NCI-H748 treated with DMSO at 0.1 percent for 48 hours (cell line): ENCODE results near the gene TMEM178A.
"Not testable (repeated sequence)": the region's sequence is repeated elsewhere in the genome, so short reads cannot be mapped to it uniquely, and the experiment has no call there.

Experiments
- DNase-seq: peaks from one replicate; lab custom pipeline; 2025; lab: John Stamatoyannopoulos, UW

The TMEM178A gene

GRCh38 chr2:39665811-39666490, at the start of gene TMEM178A:
TSS of gene TMEM178A (plus strand) at chr2:39665917. CDS start at chr2:39665975, 58 bp downstream.
- no peak for DNase-seq

GRCh38 chr2:39618236-39618635, 47.5 kb upstream of the TMEM178A start:
- no peak for DNase-seq

- no peak for DNase-seq
These were observed 47.0 kb upstream of the TMEM178A start for GRCh38 chr2:39618736-39619135.

GRCh38 chr2:39620067-39620466, 45.6 kb upstream of the TMEM178A start:
- DNase-seq: no peak

- DNase-seq: no peak
These were observed 44.1 kb upstream of the TMEM178A start for GRCh38 chr2:39621596-39621995.

- DNase-seq: no peak
These were observed 42.9 kb upstream of the TMEM178A start for GRCh38 chr2:39622860-39623259.

GRCh38 chr2:39623917-39624316, 41.8 kb upstream of the TMEM178A start:
- DNase-seq: no peak

- no peak for DNase-seq
These were observed 40.4 kb upstream of the TMEM178A start for GRCh38 chr2:39625193-39625926.

GRCh38 chr2:39625927-39626270, 39.8 kb upstream of the TMEM178A start:
- no peak for DNase-seq

GRCh38 chr2:39628346-39628745, 37.4 kb upstream of the TMEM178A start:
- DNase-seq: not testable (repeated sequence)

GRCh38 chr2:39629646-39630045, 36.1 kb upstream of the TMEM178A start:
- DNase-seq: no peak

GRCh38 chr2:39631256-39631655, 34.5 kb upstream of the TMEM178A start:
- DNase-seq: no peak

- no peak for DNase-seq
These were observed 34.0 kb upstream of the TMEM178A start for GRCh38 chr2:39631718-39632117.

- DNase-seq: no peak
These were observed 32.8 kb upstream of the TMEM178A start for GRCh38 chr2:39632876-39633275.

- DNase-seq: no peak
These were observed 29.4 kb upstream of the TMEM178A start for GRCh38 chr2:39636306-39636705.

- no peak for DNase-seq
These were observed 27.1 kb upstream of the TMEM178A start for GRCh38 chr2:39638581-39638980.

- DNase-seq: no peak
These were observed 25.6 kb upstream of the TMEM178A start for GRCh38 chr2:39640107-39640506.

- DNase-seq: no peak
These were observed 25.0 kb upstream of the TMEM178A start for GRCh38 chr2:39640681-39641080.

- no peak for DNase-seq
These were observed 24.1 kb upstream of the TMEM178A start for GRCh38 chr2:39641635-39642034.

GRCh38 chr2:39642051-39642718, 23.5 kb upstream of the TMEM178A start:
- no peak for DNase-seq

GRCh38 chr2:39645826-39646225, 19.9 kb upstream of the TMEM178A start:
- DNase-seq: no peak

GRCh38 chr2:39646267-39646666, 19.4 kb upstream of the TMEM178A start:
- no peak for DNase-seq

GRCh38 chr2:39647104-39647765, 18.5 kb upstream of the TMEM178A start:
- no peak for DNase-seq
